ENCODE results near the gene MORN1. TPM values are rescaled to one million over a fixed set of nuclear protein-coding genes. Genes with fewer than 3 reads are reported as not detected.

MORN1 gene
- total and polyA plus RNA-seq, 10 of the 15 experiments (the other 5 are each of a cell fraction or from before 2014, with no cell fraction given), result 0.76 to 7.9 (median 5.5) TPM

GRCh38 chr1:2275796-2276536 is 115.4 kb downstream of the MORN1 start (continued):
- no peak for TF ChIP-seq GABPA (IDR thresholded peaks at IDR 0.05; ENCODE audit: low read depth)
- TF ChIP-seq CHD4 (IDR thresholded peaks at IDR 0.05), result no peak
- TF ChIP-seq RELA (IDR thresholded peaks at IDR 0.05; ENCODE audit: borderline replicate concordance, partially characterized antibody), result no peak

GRCh38 chr1:2274929-2275475 is 116.4 kb downstream of the MORN1 start:
- Histone ChIP-seq H3K9ac (ENCODE audit: control insufficient read depth, insufficient read depth, low read length) (no peak overlapping the region), H2AFZ (ENCODE audit: control insufficient read depth, low read depth, low read length) (no peak overlapping the region), H3K4me2 (ENCODE audit: control insufficient read depth, insufficient read depth) (no peak overlapping the region), H3K9me3 (replicated peaks; ENCODE audit: control insufficient read depth, insufficient read depth, low read length) (no peaks in the 10 kb centered on the region; the same call in 2 of the 3 replicates), H3K4me3 (no peak overlapping the region), H3K36me3 (ENCODE audit: control insufficient read depth in 2 of 2, insufficient read depth in 2 of 2, low read length in 1 of 2) (peaks cover 0 to 7% of the 10 kb centered on the region in 2 experiments; a peak in 2 of 4 replicates), H3K79me2 (ENCODE audit: control insufficient read depth, insufficient read depth, low read length) (no peaks in the 10 kb centered on the region), H4K20me1 (ENCODE audit: control insufficient read depth, insufficient read depth) (no peaks in the 10 kb centered on the region), H3K27me3 (replicated peaks in 1 of 2; ENCODE audit: control insufficient read depth in 2 of 2, insufficient read depth in 2 of 2, low read length in 1 of 2) (no peaks in the 10 kb centered on the region), H3K27ac (ENCODE audit: control insufficient read depth, insufficient read depth) (no peak overlapping the region), H3K4me1 (ENCODE audit: control insufficient read depth, insufficient read depth, low read length) (no peaks in the 10 kb centered on the region)
- ATAC-seq (no peak), FAIRE-seq (no peak), DNase-seq (ENCODE audit: low read depth, low spot score) (no peak)
- intact Hi-C loops (cut with micrococcal nuclease; ENCODE audit: unreplicated experiment) (no loop called here), in situ Hi-C loops (cut with MboI) (no loop called here)
- CTCF ChIA-PET, result no interaction called here
- RAD21 ChIA-PET (ENCODE audit: unreplicated experiment), result no interaction called here
- POLR2A ChIA-PET, result no interaction called here
- WGBS (ENCODE audit: insufficient coverage, insufficient replicate concordance, low lambda C conversion rate, missing lambda C conversion rate), result 38% methylated on average over 21 of the region's 21 CpGs
- BruUV-seq (replicated peaks), result no TSS peak
- SMC1A ChIA-PET (ENCODE audit: uncharacterized antibody, unreplicated experiment), result no interaction called here
- TF ChIP-seq ZNF384 (IDR thresholded peaks at IDR 0.05; ENCODE audit: borderline replicate concordance, low read depth, low read length) (no peak), E4F1 (IDR thresholded peaks at IDR 0.05; ENCODE audit: borderline replicate concordance, partially characterized antibody) (no peak), RB1 (IDR thresholded peaks at IDR 0.05; ENCODE audit: borderline replicate concordance) (no peak), E2F8 (IDR thresholded peaks at IDR 0.05; ENCODE audit: low read depth, partially characterized antibody) (no peak), RELA (IDR thresholded peaks at IDR 0.05; ENCODE audit: borderline replicate concordance, partially characterized antibody) (no peak), IRF5 (IDR thresholded peaks at IDR 0.05; ENCODE audit: borderline replicate concordance) (no peak), ZNF207 (IDR thresholded peaks at IDR 0.05; ENCODE audit: borderline replicate concordance) (no peak), BACH1 (IDR thresholded peaks at IDR 0.05; ENCODE audit: borderline replicate concordance) (no peak)

Measured in GM12878 (cell line).